ENCODE results near the gene SCYGR4.
"Not testable (repeated sequence)": the region's sequence is repeated elsewhere in the genome, so short reads cannot be mapped to it uniquely, and the experiment has no call there.

The SCYGR4 gene

GRCh38 chr2:227666631-227667170 lies 49.4 kb downstream of the SCYGR4 start, which contains the start of gene SCYGR5:
SCYGR5 (plus strand) TSS chr2:227666804; CDS start chr2:227666804, 0 bp downstream.
- not testable (repeated sequence) for DNase-seq (ENCODE audit: low spot score)

All from HuH-7 (cell line).